HEK293T (cell line): ENCODE results near the gene MYO16.

Experiments
- CTCF ChIA-PET: fragments of 350-600 bp; formaldehyde crosslinking; extraction: SDS; loops from one replicate; lab custom pipeline; 2021; ENCODE audit warnings: antibody characterized with exemption, inconsistent platforms; lab: Yijun Ruan, JAX
- POLR2A ChIA-PET: fragments of 350-600 bp; formaldehyde crosslinking; extraction: SDS; loops from one replicate; lab custom pipeline; 2020; ENCODE audit warnings: antibody characterized with exemption, inconsistent platforms; lab: Yijun Ruan, JAX
- DNase-seq: peaks from one replicate; pipeline ENCODE4 v3.0.0; 2012; ENCODE audit warnings: mixed read lengths; ENCODE audit errors: extremely low spot score
- ARNT ChIP-seq: fragments of 450-650 bp; IDR thresholded peaks from 2 replicates; pipeline ENCODE4 v1.6.1; 2017; ENCODE audit warnings: mild to moderate bottlenecking
- BHLHE40 ChIP-seq: fragments of 450-650 bp; IDR thresholded peaks from 2 replicates; pipeline ENCODE4 v1.6.1; 2016; ENCODE audit warnings: mild to moderate bottlenecking, moderate library complexity, borderline replicate concordance
- CTBP1 ChIP-seq: fragments of 450-650 bp; IDR thresholded peaks from 2 replicates; pipeline ENCODE4 v1.6.1; 2016; ENCODE audit warnings: borderline replicate concordance
- ELF4 ChIP-seq: fragments of 450-650 bp; IDR thresholded peaks from 2 replicates; pipeline ENCODE4 v1.6.1; 2017; ENCODE audit warnings: antibody characterized with exemption
- FOXA1 ChIP-seq: fragments of 450-650 bp; IDR thresholded peaks from 2 replicates; pipeline ENCODE4 v1.6.1; 2016; ENCODE audit warnings: mild to moderate bottlenecking
- FOXK2 ChIP-seq: fragments of 450-650 bp; IDR thresholded peaks from 2 replicates; pipeline ENCODE4 v1.6.1; 2016; ENCODE audit warnings: mild to moderate bottlenecking
- FOXM1 ChIP-seq: fragments of 450-650 bp; IDR thresholded peaks from 2 replicates; pipeline ENCODE4 v1.6.1; 2017; ENCODE audit warnings: mild to moderate bottlenecking, borderline replicate concordance
- HDGF ChIP-seq: fragments of 450-650 bp; IDR thresholded peaks from 2 replicates; pipeline ENCODE4 v1.6.1; 2017; ENCODE audit warnings: antibody characterized with exemption, borderline replicate concordance
- L3MBTL2 ChIP-seq: fragments of 450-650 bp; conservative IDR thresholded peaks from 2 replicates; pipeline ENCODE4 v1.6.1; 2016; ENCODE audit warnings: mild to moderate bottlenecking
- LEF1 ChIP-seq: fragments of 450-650 bp; IDR thresholded peaks from 2 replicates; pipeline ENCODE4 v1.6.1; 2017; ENCODE audit warnings: mild to moderate bottlenecking, borderline replicate concordance
- NFRKB ChIP-seq: fragments of 450-650 bp; IDR thresholded peaks from 2 replicates; pipeline ENCODE4 v1.6.1; 2016; ENCODE audit warnings: mild to moderate bottlenecking, moderate library complexity
- SP1 ChIP-seq: fragments of 450-650 bp; IDR thresholded peaks from 2 replicates; pipeline ENCODE4 v1.6.1; 2017
- SUZ12 ChIP-seq: fragments of 450-650 bp; IDR thresholded peaks from 2 replicates; pipeline ENCODE4 v1.6.1; 2016; ENCODE audit warnings: mild to moderate bottlenecking
- TARDBP ChIP-seq: fragments of 450-650 bp; IDR thresholded peaks from 2 replicates; pipeline ENCODE4 v1.6.1; 2016
- ZNF384 ChIP-seq: fragments of 450-650 bp; IDR thresholded peaks from 2 replicates; pipeline ENCODE4 v1.6.1; 2016
- TF ChIP-seq, protein P1 (sequence below): fragments of 450-650 bp; IDR thresholded peaks from 2 replicates; pipeline ENCODE4 v1.6.1; 2016

MYO16 gene

DNA sequence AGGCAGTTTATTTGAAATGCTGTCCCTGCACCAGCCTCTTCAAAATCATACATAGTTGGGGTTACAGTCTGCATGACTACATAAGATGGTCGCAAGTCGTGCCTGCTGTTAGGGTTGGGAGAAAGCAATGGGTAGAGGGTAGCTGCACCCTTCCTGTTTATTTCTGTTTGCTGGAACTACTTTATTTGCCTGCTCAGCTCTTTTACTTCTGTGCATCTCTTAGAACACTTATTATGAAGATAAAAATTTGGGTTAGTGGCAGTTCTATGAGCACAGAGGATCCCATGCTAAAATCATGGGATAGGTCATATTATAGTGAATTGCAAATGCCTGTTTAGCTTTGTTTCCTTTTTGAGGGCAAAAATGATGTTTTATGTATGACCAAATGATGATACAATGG is 160.1 kb downstream of the MYO16 start:
- no peak for DNase-seq
- POLR2A ChIA-PET: no interaction called here
- TF ChIP-seq ZNF384: no peak
- TF ChIP-seq FOXK2: no peak
- TF ChIP-seq FOXM1: no peak
- TF ChIP-seq CTBP1: no peak
- TF ChIP-seq SUZ12: no peak
- CTCF ChIA-PET: interaction anchor here (0.6 kb wide), 1 partner anchor 106 kb away, joined by 3 read pairs; no protein-coding TSS in a partner anchor

DNA sequence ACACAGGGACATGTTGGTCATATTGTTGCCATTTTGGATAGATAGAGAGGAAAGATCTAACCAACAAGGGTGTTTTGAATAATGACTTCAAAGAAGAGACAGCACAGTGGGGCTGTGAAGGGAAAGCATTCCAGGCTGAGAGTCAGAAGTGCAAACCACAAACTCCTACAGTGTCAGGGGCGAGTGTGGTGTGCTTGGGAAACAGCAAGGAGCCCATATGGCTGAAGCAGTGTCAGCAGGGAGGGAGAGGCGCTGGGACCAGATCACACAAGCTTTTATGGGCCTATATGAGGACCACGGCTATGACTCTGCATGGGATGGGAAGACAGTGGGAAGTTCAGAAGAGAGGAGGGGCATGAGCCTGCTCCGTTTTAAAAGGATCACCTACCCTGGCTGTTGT is 166.4 kb downstream of the MYO16 start:
- CTCF ChIA-PET: no interaction called here
- DNase-seq: no peak
- POLR2A ChIA-PET: no interaction called here
- TF ChIP-seq ARNT (no peak), ZNF384 (no peak), BHLHE40 (no peak), SP1 (no peak)

DNA sequence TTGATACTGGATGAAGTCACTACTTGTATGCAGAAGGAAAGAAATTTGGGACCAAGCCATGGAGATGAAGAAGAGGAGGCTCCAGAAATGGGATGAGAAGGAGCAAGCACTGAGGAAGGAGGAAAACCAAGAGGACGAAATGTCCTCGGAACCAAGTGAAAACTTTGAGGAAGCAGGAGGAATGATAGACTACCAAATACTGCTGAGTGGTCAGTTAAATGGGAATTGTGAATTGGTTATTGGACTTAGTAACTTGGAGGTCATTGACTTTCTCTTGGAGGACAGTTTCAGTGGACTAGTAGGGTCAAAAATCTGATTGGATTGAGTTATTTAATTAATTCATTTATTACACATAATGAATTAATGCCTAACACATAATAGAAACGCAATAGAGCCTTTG is 167.9 kb downstream of the MYO16 start:
- POLR2A ChIA-PET: no interaction called here
- no peak for DNase-seq
- CTCF ChIA-PET: no interaction called here
- TF ChIP-seq ARNT: no peak
- TF ChIP-seq, protein P1, sequence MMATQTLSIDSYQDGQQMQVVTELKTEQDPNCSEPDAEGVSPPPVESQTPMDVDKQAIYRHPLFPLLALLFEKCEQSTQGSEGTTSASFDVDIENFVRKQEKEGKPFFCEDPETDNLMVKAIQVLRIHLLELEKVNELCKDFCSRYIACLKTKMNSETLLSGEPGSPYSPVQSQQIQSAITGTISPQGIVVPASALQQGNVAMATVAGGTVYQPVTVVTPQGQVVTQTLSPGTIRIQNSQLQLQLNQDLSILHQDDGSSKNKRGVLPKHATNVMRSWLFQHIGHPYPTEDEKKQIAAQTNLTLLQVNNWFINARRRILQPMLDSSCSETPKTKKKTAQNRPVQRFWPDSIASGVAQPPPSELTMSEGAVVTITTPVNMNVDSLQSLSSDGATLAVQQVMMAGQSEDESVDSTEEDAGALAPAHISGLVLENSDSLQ: no peak
- no peak for TF ChIP-seq SP1
- TF ChIP-seq LEF1: no peak
- TF ChIP-seq BHLHE40: no peak
- TF ChIP-seq FOXM1: no peak
- no peak for TF ChIP-seq ZNF384
- TF ChIP-seq SUZ12: no peak
- no peak for TF ChIP-seq CTBP1
- no peak for TF ChIP-seq TARDBP
- TF ChIP-seq FOXK2: no peak
- TF ChIP-seq L3MBTL2: no peak
- TF ChIP-seq FOXA1: no peak
- no peak for TF ChIP-seq ELF4
- no peak for TF ChIP-seq NFRKB
- TF ChIP-seq HDGF: no peak

DNA sequence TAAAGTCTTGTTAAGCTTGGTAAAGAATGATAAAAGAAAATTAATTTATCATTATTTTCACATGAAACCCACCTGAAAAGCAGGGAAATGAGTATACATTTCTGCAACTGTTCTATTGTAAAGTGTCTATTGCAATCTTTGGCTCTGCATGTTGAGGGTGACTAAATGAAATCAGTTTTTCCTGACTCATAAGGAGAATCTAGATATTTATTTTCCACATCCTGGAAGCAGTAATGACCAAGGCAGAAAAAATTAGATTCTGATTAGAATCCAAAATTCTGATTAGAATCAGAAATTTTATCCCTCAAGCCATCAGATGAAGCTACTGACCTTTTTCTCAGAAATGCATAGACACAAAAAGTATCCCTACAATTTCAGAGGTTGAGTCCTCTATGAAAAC is 178.4 kb downstream of the MYO16 start:
- no peak for DNase-seq
- ChIA-PET POLR2A (no interaction called here), CTCF (no interaction called here)
- no peak for TF ChIP-seq TARDBP
- TF ChIP-seq ZNF384: no peak
- TF ChIP-seq, protein P1: no peak
- no peak for TF ChIP-seq FOXK2
- TF ChIP-seq ELF4: no peak
- TF ChIP-seq SP1: no peak

DNA sequence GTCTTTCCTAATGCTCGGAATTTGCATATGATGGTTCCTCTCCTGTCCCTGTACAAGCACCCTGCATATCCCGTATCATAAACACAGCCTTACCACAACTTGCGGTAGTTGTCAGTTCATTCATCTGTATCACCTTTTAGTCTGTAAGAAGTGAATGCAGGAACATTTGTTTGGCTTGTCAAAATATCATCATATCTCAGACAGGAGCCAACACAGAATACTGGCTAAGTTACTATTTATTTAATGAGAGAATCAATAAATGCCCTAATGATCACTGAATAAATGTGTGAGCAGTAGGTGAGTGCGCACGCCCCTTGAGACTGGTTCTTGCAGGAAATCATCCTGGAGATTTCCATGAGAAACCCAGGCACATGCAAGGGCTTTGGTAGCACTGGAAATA is 182.8 kb downstream of the MYO16 start:
- ChIA-PET CTCF (no interaction called here), POLR2A (no interaction called here)
- no peak for DNase-seq
- TF ChIP-seq CTBP1 (no peak), FOXM1 (no peak), LEF1 (no peak), ELF4 (no peak), NFRKB (no peak), L3MBTL2 (no peak), ZNF384 (no peak), TARDBP (no peak), SP1 (no peak), SUZ12 (no peak), FOXA1 (no peak), FOXK2 (no peak), BHLHE40 (no peak), ARNT (no peak), HDGF (no peak)
- TF ChIP-seq, protein P1: no peak

DNA sequence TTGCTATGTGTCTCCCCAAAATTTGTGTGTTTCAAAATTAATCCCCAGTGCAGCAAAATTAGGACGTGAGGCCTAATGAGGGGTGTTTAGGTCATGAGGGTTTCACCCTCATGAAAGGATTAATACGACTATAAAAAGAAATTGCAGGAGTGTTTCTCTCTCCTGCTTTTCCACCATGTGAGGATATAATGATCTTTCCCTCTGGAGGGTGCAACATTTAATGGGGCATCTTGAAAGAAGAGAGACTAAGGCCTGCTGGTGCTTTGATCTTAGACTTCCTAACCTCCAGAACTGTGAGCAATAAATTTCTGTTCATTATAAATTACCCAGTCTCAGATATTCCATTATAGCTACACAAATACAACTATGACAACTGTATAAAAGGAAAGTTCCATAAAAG is 183.2 kb downstream of the MYO16 start:
- no peak for TF ChIP-seq SUZ12
- TF ChIP-seq FOXM1: no peak
- TF ChIP-seq ZNF384: no peak
- no peak for TF ChIP-seq BHLHE40
- no peak for TF ChIP-seq L3MBTL2
- TF ChIP-seq FOXK2: no peak
- no peak for TF ChIP-seq HDGF
- no peak for TF ChIP-seq NFRKB
- no peak for TF ChIP-seq ARNT
- CTCF ChIA-PET: no interaction called here
- DNase-seq: no peak
- POLR2A ChIA-PET: no interaction called here

DNA sequence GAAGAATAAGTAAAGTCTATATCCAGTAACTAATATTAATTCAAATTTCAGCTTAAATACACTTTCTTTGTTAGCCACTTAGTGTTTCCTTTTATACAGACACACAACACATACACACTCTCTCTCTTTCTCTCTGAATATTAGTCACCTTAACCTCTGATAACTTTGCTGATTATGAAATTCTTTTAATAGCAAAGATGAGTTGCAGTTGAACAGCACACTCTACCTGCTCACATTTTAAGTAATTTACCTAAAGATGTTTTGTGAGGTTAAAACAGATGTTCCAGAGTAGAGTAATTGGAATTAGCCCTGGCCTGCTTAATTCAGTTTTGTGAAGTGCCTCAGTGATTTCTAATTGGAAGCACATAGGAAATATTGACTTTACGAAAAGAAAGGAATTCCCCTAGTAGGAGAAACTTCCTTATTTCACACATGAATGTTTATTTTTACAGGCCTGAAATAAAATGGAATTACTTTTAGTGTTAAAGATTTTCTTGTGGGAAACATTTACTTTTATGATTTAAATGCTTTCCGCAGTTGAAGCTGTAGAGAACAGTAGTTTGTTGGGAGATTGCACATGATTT is 184.3 kb downstream of the MYO16 start:
- DNase-seq: no peak
- TF ChIP-seq CTBP1: no peak
- no peak for TF ChIP-seq HDGF
- TF ChIP-seq FOXM1: no peak
- TF ChIP-seq SP1: no peak
- no peak for TF ChIP-seq ZNF384
- no peak for TF ChIP-seq ELF4
- TF ChIP-seq LEF1: no peak
- no peak for TF ChIP-seq FOXA1
- TF ChIP-seq ARNT: no peak
- TF ChIP-seq L3MBTL2: no peak
- TF ChIP-seq, protein P1: no peak
- ChIA-PET CTCF (no interaction called here), POLR2A (no interaction called here)
